LHCN-M2 (cell line): Measurements from ENCODE around the gene IAH1. TPM values are rescaled to one million over a fixed set of nuclear protein-coding genes. Genes with fewer than 3 reads are reported as not detected.

Experiments used
- DNase-seq: peaks from one replicate; pipeline ENCODE4 v3.0.0-alpha.2; 2012; ENCODE audit warnings: low read depth
- total RNA-seq: library from RNA; depleted of rRNA; stranded (reverse); fragments of >200 nt; gene quantifications from 2 replicates; pipeline ENCODE4 v1.2.3, GENCODE V29; 2014; rRNA removed

IAH1 gene
- total RNA-seq, 1 experiment from 2014 or later: 61.2 TPM

- DNase-seq: no peak
These were observed 53.8 kb downstream of the IAH1 start for GRCh38 chr2:9527995-9528787.

- DNase-seq: no peak
These were observed 58.1 kb downstream of the IAH1 start for GRCh38 chr2:9532421-9532820.

- DNase-seq: no peak
These were observed 59.3 kb downstream of the IAH1 start for GRCh38 chr2:9533663-9534062.

GRCh38 chr2:9535177-9535576 is 60.8 kb downstream of the IAH1 start:
- DNase-seq: no peak

GRCh38 chr2:9536504-9536903 is 62.2 kb downstream of the IAH1 start:
- no peak for DNase-seq

GRCh38 chr2:9538000-9538507 is 63.7 kb downstream of the IAH1 start:
- DNase-seq: peak; percentile 99

Other genes starting within 250 kb of the IAH1 start
- 50.1 and 57.3 TPM in 2 replicates for gene ITGB1BP1, start 51.0 kb upstream of the IAH1 start, total RNA-seq
- 56.0 and 61.0 TPM in 2 replicates for gene CPSF3, start 50.9 kb upstream of the IAH1 start, total RNA-seq
- gene ADAM17, start 81.3 kb downstream of the IAH1 start, total RNA-seq: 21.2 and 25.2 TPM in 2 replicates
- gene YWHAQ, start 156.4 kb downstream of the IAH1 start, total RNA-seq: 451 and 455 TPM in 2 replicates